Cardiac muscle cell (in vitro differentiated cells and primary cell): ENCODE data around the gene SV2A. TPM values are rescaled to one million over a fixed set of nuclear protein-coding genes. Genes with fewer than 3 reads are reported as not detected.

Experiments used
- DNase-seq, 2 donors: peaks; one replicate each; pipeline versions ENCODE4 v3.0.0 to v3.0.0-alpha.2; 2010 to 2017; ENCODE audit warnings: low read depth in 1 of 2, low spot score in 1 of 2
- H3K27ac ChIP-seq: fragments of 200-600 bp; sonication (generic); 2 replicates; pipeline ENCODE4 v1.5.1; 2016
- H3K27me3 ChIP-seq: fragments of 200-600 bp; sonication (generic); 2 replicates; pipeline ENCODE4 v1.6.0; 2016; ENCODE audit warnings: control low read depth
- H3K36me3 ChIP-seq: fragments of 200-600 bp; sonication (generic); 2 replicates; pipeline ENCODE4 v1.5.1; 2016; ENCODE audit warnings: control low read depth
- H3K4me1 ChIP-seq: fragments of 200-600 bp; sonication (generic); 2 replicates; pipeline ENCODE4 v1.8.1; 2017; ENCODE audit warnings: low read depth, mild to moderate bottlenecking, mixed run types
- H3K4me3 ChIP-seq: fragments of 200-600 bp; sonication (generic); 2 replicates; pipeline ENCODE4 v1.5.1; 2016; ENCODE audit warnings: mild to moderate bottlenecking
- H3K9me3 ChIP-seq: fragments of 200-600 bp; sonication (generic); 2 replicates; pipeline ENCODE4 v1.5.1; 2017; ENCODE audit warnings: low read depth, mild to moderate bottlenecking, control low read depth
- polyA plus RNA-seq: library from polyadenylated mRNA; unstranded; fragments of >200 nt; fragmentation: Nextera tagmentation; extraction: Ambion mirVana; gene quantifications from 2 replicates; pipeline ENCODE4 v1.2.1, GENCODE V29; 2016
- total RNA-seq: library from RNA; depleted of rRNA; stranded (reverse); fragments of >200 nt; gene quantifications from 2 replicates; pipeline ENCODE4 v1.2.3, GENCODE V29; 2016
- TF ChIP-seq, protein P1 (sequence below): IDR thresholded peaks from 2 replicates; pipeline ENCODE4 v1.5.1; 2012; ENCODE audit warnings: low read depth, mild to moderate bottlenecking, low read length

SV2A gene
- total and polyA plus RNA-seq, 2 experiments from 2014 or later = 19.2 to 23.3 TPM

DNA sequence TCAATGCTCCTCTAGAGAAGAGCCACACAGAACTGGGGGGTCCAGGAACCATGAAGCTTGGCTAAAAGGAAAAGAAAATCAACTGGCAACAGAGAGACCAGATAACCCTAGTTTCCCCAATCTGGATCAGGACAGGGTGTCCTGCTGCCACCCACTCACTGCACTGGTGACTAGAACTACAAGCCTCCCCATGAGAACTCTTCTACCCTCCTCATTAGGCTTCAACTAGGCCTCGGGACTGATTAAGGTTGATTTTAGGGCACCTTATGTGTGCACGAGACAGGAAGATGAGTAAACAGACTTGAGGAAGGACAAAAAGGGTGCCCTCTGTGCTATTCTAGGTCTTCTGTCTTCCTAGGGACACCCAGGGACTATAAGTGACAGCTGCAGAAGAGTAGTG is 12.2 kb upstream of the SV2A start:
- Histone ChIP-seq H3K4me3 (no peak overlapping the region), H3K9me3 (no peaks in the 10 kb centered on the region), H3K4me1 (peaks cover 13% of the 10 kb centered on the region), H3K27me3 (no peaks in the 10 kb centered on the region), H3K27ac (no peak overlapping the region), H3K36me3 (peaks cover 11% of the 10 kb centered on the region)
- TF ChIP-seq, protein P1, sequence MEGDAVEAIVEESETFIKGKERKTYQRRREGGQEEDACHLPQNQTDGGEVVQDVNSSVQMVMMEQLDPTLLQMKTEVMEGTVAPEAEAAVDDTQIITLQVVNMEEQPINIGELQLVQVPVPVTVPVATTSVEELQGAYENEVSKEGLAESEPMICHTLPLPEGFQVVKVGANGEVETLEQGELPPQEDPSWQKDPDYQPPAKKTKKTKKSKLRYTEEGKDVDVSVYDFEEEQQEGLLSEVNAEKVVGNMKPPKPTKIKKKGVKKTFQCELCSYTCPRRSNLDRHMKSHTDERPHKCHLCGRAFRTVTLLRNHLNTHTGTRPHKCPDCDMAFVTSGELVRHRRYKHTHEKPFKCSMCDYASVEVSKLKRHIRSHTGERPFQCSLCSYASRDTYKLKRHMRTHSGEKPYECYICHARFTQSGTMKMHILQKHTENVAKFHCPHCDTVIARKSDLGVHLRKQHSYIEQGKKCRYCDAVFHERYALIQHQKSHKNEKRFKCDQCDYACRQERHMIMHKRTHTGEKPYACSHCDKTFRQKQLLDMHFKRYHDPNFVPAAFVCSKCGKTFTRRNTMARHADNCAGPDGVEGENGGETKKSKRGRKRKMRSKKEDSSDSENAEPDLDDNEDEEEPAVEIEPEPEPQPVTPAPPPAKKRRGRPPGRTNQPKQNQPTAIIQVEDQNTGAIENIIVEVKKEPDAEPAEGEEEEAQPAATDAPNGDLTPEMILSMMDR = no peak
- DNase-seq = no peak

DNA sequence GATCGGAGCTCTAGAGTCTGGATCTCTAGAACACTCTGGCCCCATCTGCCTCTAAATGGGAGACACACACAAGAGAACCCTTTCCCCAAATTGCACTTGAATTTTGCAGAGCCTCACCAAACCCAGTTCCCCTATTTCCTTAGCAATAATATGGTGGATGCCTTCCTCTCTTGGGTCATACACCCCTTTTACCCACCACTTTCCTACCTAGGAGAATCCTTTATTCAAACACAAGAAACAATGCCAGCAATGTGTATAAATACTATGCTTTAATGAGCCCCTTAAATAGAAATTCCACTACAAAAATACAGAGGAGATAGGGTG is 10.7 kb upstream of the SV2A start:
- Histone ChIP-seq H3K4me1 (peaks cover 13% of the 10 kb centered on the region), H3K36me3 (peaks cover 23% of the 10 kb centered on the region), H3K9me3 (no peaks in the 10 kb centered on the region), H3K27me3 (no peaks in the 10 kb centered on the region), H3K4me3 (peak overlapping the region; percentile 84), H3K27ac (peak overlapping the region; percentile 93)
- TF ChIP-seq, protein P1 = no peak
- DNase-seq = no peak

DNA sequence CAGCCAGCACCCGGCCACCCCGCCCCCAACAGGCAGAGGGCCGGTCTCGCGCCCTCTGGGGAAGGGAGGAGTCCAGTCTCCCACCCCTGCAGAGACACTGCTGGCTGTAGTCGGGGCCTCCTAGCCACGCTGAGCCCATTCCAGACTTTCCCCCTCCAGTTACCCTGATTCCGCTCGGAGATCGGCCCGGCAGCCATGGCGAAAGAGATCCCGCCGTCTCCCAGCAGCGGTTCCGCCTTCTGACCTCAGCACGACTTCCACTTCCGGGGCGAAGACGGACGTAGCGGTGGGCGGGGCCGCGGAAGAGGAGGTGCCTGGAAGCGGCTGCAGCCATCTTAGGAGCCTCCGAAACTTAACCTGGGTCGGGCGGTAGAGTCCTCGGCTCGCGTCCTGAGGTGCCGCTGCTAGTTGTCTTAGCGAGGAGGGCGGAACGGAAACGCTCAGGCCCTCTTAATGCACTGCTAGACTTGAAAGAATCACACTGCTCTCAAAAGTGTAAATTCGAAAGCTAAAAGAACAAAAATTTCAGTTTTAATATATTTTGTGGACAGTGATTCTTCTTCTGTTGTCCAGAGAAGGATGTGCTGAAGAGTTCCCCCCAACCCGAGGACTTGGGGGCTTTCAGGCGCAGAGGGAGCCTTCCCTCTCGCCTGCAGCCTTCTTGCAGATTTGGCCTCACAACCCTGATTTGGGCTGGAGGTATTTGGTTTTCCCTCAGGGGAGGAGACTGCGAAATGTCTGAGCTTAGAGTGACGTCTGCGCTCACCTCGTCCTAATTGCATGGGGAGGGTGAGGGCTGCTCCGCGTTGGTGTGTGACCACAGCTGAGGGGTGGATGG is 10.1 kb upstream of the SV2A start, which contains the start of gene SF3B4:
Gene SF3B4, minus strand, starts transcription at position 241 of the 838 bp plus-strand sequence. Its CDS starts 44 bp downstream, at position 197.
- peak within 1 kb of the TSS; percentile 93 for H3K27ac ChIP-seq
- TF ChIP-seq, protein P1 = no peak
- no peaks in the 10 kb centered on the region for H3K27me3 ChIP-seq
- H3K4me3 ChIP-seq = peak within 1 kb of the TSS; percentile 84
- peak; percentile 95 to 96 for DNase-seq
- peaks cover 13% of the 10 kb centered on the region for H3K4me1 ChIP-seq
- H3K36me3 ChIP-seq = peaks cover 29% of the 10 kb centered on the region
- H3K9me3 ChIP-seq = no peaks in the 10 kb centered on the region

DNA sequence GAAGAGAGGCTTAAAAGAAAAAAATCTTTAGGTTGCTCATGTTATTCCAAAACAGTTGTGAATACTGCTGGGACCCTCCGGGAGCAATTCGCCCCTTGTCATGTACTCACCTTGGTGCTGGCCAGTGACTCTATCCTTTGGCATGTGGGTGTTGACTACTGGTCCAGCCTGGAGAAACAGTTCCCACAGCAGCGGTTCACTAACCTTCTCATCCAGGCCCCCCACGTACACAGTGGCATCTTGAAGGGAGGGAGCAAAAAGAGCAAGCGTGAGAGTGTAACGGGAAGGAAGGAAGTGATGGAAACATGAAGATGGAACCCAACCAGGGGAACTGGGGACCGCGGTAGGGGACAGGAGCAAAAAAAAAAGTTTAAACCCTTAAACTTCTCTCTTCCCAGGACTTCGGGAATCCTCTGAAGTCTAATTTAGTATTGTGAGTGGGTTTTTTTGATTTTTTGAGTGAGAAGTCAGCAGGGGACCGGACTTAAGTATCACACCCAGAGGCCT is 9.5 kb upstream of the SV2A start:
- no peak for DNase-seq
- H3K27ac ChIP-seq = peak overlapping the region; percentile 93
- H3K36me3 ChIP-seq = peaks cover 33% of the 10 kb centered on the region
- TF ChIP-seq, protein P1 = no peak
- no peaks in the 10 kb centered on the region for H3K27me3 ChIP-seq
- H3K9me3 ChIP-seq = no peaks in the 10 kb centered on the region
- H3K4me1 ChIP-seq = peaks cover 13% of the 10 kb centered on the region
- H3K4me3 ChIP-seq = peak overlapping the region; percentile 84

DNA sequence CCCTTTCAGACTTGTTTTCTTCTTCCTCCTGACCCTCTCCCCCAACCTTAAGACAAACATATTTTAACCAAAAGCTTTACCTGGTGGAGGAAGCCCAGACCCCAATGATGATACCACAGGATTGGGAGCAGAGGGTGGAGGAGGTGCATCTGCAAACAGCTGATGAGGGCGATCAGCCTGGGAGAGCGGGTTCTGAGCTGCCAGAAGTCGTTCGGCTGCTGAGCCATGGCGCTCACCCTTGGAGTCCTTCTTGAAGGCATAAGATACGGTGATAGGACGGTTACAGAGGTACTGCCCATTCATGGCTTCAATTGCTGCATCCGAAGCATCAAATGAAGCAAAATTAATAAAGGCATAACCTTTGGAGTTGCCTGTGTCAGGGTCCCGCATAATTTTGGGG is 8.7 kb upstream of the SV2A start:
- TF ChIP-seq, protein P1 = no peak
- Histone ChIP-seq H3K4me3 (peak overlapping the region; percentile 84), H3K36me3 (peaks cover 33% of the 10 kb centered on the region), H3K27me3 (no peaks in the 10 kb centered on the region), H3K27ac (no peak overlapping the region), H3K4me1 (peaks cover 13% of the 10 kb centered on the region), H3K9me3 (no peaks in the 10 kb centered on the region)
- no peak for DNase-seq
